H1 (cell line): ENCODE results near the gene CCDC80. TPM values are rescaled to one million over a fixed set of nuclear protein-coding genes. Genes with fewer than 3 reads are reported as not detected.

Experiments used
- CTCF ChIA-PET: fragments of 300-600 bp; sonication (Branson Sonifier 250); formaldehyde crosslinking; loops from one replicate; lab custom pipeline; 2021; ENCODE audit not compliant: partially characterized antibody; lab: Charles Lee
- POLR2A ChIA-PET: fragments of 300-600 bp; sonication (Branson Sonifier 250); formaldehyde crosslinking; loops from one replicate; lab custom pipeline; 2021; ENCODE audit warnings: inconsistent platforms; ENCODE audit not compliant: partially characterized antibody; lab: Charles Lee
- DNase-seq, 2 experiments: peaks; one replicate each; pipeline versions ENCODE4 v3.0.0 to v3.0.0-alpha.2; 2010 to 2022; ENCODE audit warnings: low spot score in 2 of 2, low read depth in 1 of 2, mixed read lengths in 1 of 2
- FAIRE-seq: peaks from 2 replicates; lab custom pipeline; 2011; peaks lifted over from hg19 to GRCh38; lab: Jason Lieb, UNC
- H2AFZ ChIP-seq: 2 replicates; pipeline ENCODE4 v1.8.1; 2012; ENCODE audit warnings: low read length, inconsistent platforms
- H2AK5ac ChIP-seq: 2 replicates; pipeline ENCODE4 v1.6.1; 2013; ENCODE audit warnings: low read depth, low read length
- H2BK120ac ChIP-seq: replicated peaks from 2 replicates; pipeline ENCODE3; 2013; ENCODE audit warnings: low read depth, low read length, inconsistent platforms
- H2BK12ac ChIP-seq: 2 replicates; pipeline ENCODE4 v1.6.1; 2013; ENCODE audit warnings: low read depth, low read length
- H2BK15ac ChIP-seq: 2 replicates; pipeline ENCODE4 v1.6.1; 2013; ENCODE audit warnings: low read length
- H2BK20ac ChIP-seq: 2 replicates; pipeline ENCODE4 v1.6.1; 2013; ENCODE audit warnings: low read length
- H2BK5ac ChIP-seq: 2 replicates; pipeline ENCODE4 v1.6.1; 2013; ENCODE audit warnings: low read depth, low read length
- H3K14ac ChIP-seq: 2 replicates; pipeline ENCODE4 v1.6.1; 2013; ENCODE audit warnings: inconsistent platforms; ENCODE audit not compliant: insufficient read length
- H3K18ac ChIP-seq: 2 replicates; pipeline ENCODE4 v1.6.1; 2013; ENCODE audit warnings: low read length; ENCODE audit errors: extremely low read depth
- H3K23ac ChIP-seq: 2 replicates; pipeline ENCODE4 v1.6.1; 2013; ENCODE audit warnings: inconsistent platforms; ENCODE audit not compliant: insufficient read length
- H3K23me2 ChIP-seq: 2 replicates; pipeline ENCODE4 v1.6.1; 2013; ENCODE audit warnings: low read depth, low read length
- H3K27ac ChIP-seq: 2 replicates; pipeline ENCODE4 v1.6.1; 2011; ENCODE audit warnings: low read depth, low read length, inconsistent platforms
- H3K27me3 ChIP-seq, 4 experiments: replicated peaks in 1 of 4; 1 replicate in 1 of 4; 2 replicates in 3 of 4; pipeline versions ENCODE4 v1.6.1 to v1.8.1; 2011 to 2013; ENCODE audit warnings: low read length in 3 of 4, mild to moderate bottlenecking in 3 of 4, inconsistent platforms in 2 of 4, mixed read lengths in 2 of 4, moderate library complexity in 1 of 4; ENCODE audit not compliant: control insufficient read depth in 3 of 4, insufficient read depth in 3 of 4; ENCODE audit errors: extremely low read depth in 1 of 4
- H3K36me3 ChIP-seq, 4 experiments: 2 replicates each; pipeline versions ENCODE4 v1.6.1 to v1.8.1; 2011 to 2013; ENCODE audit warnings: mild to moderate bottlenecking in 4 of 4, low read length in 3 of 4, moderate library complexity in 2 of 4, control low read depth in 1 of 4, inconsistent platforms in 1 of 4; ENCODE audit not compliant: insufficient read depth in 4 of 4, control insufficient read depth in 2 of 4
- H3K4ac ChIP-seq: replicated peaks from 2 replicates; pipeline ENCODE3; 2013; ENCODE audit warnings: low read length, low read depth, mixed read lengths, inconsistent platforms; ENCODE audit not compliant: insufficient read length
- H3K4me1 ChIP-seq, 4 experiments: replicated peaks in 1 of 4; 1 replicate in 1 of 4; 2 replicates in 3 of 4; pipeline versions ENCODE4 v1.6.1 to v1.8.1; 2011 to 2013; ENCODE audit warnings: low read length in 3 of 4, inconsistent platforms in 2 of 4, mixed read lengths in 1 of 4; ENCODE audit not compliant: insufficient read depth in 4 of 4, control insufficient read depth in 3 of 4
- H3K4me2 ChIP-seq, 2 experiments: 2 replicates each; pipeline versions ENCODE4 v1.6.1 to v1.8.1; 2011 to 2013; ENCODE audit warnings: low read depth in 2 of 2, low read length in 2 of 2, control low read depth in 1 of 2, inconsistent platforms in 1 of 2, mild to moderate bottlenecking in 1 of 2; ENCODE audit not compliant: insufficient read depth in 1 of 2
- H3K4me3 ChIP-seq, 4 experiments: fragments of 200-600, 300-600 bp in 1 of 4; sonication (generic), shearing (Covaris generic), sonication (Bioruptor Twin) in 1 of 4; 2 replicates each; pipeline versions ENCODE4 v1.5.1 to v1.8.1; 2011 to 2016; ENCODE audit warnings: low read length in 4 of 4, low read depth in 3 of 4, control low read depth in 2 of 4, inconsistent platforms in 2 of 4, mild to moderate bottlenecking in 2 of 4, mixed read lengths in 1 of 4, moderate library complexity in 1 of 4; ENCODE audit not compliant: insufficient read depth in 2 of 4; ENCODE audit errors: extremely low read depth in 1 of 4
- H3K56ac ChIP-seq: replicated peaks from 2 replicates; pipeline ENCODE3; 2013; ENCODE audit warnings: low read depth, mild to moderate bottlenecking, mixed read lengths, low read length, inconsistent platforms; ENCODE audit not compliant: insufficient read length
- H3K79me1 ChIP-seq: 2 replicates; pipeline ENCODE4 v1.6.1; 2013; ENCODE audit warnings: low read depth, low read length, control low read depth
- H3K79me2 ChIP-seq, 2 experiments: 2 replicates each; pipeline versions ENCODE4 v1.6.1 to v1.8.1; 2012 to 2013; ENCODE audit warnings: low read length in 2 of 2, mild to moderate bottlenecking in 2 of 2, inconsistent platforms in 1 of 2; ENCODE audit not compliant: insufficient read depth in 2 of 2, control insufficient read depth in 1 of 2
- H3K9ac ChIP-seq, 4 experiments: replicated peaks in 1 of 4; 1 replicate in 1 of 4; 2 replicates in 3 of 4; pipeline versions ENCODE4 v1.6.1 to v1.8.1; 2011 to 2013; ENCODE audit warnings: low read depth in 3 of 4, low read length in 3 of 4, control low read depth in 2 of 4, mild to moderate bottlenecking in 2 of 4, moderate library complexity in 2 of 4, inconsistent platforms in 1 of 4; ENCODE audit errors: extremely low read depth in 1 of 4
- H3K9me3 ChIP-seq, 2 experiments: 2 replicates each; pipeline versions ENCODE4 v1.6.1 to v1.8.1; 2012 to 2013; ENCODE audit warnings: mild to moderate bottlenecking in 2 of 2, moderate library complexity in 2 of 2, control low read depth in 1 of 2, inconsistent platforms in 1 of 2, low read depth in 1 of 2, low read length in 1 of 2, mixed read lengths in 1 of 2; ENCODE audit not compliant: insufficient read depth in 2 of 2
- H4K20me1 ChIP-seq, 2 experiments: replicated peaks in 1 of 2; 2 replicates each; pipeline versions ENCODE3 to v1.8.1; 2011 to 2013; ENCODE audit warnings: inconsistent platforms in 2 of 2, low read length in 2 of 2, mild to moderate bottlenecking in 1 of 2; ENCODE audit not compliant: insufficient read depth in 2 of 2, control insufficient read depth in 1 of 2
- H4K5ac ChIP-seq: 2 replicates; pipeline ENCODE4 v1.6.1; 2013; ENCODE audit warnings: low read length, low read depth, mixed read lengths, inconsistent platforms; ENCODE audit not compliant: insufficient read length
- H4K8ac ChIP-seq: 2 replicates; pipeline ENCODE4 v1.8.0; 2013; ENCODE audit warnings: mild to moderate bottlenecking, moderate library complexity, low read length, inconsistent platforms; ENCODE audit not compliant: insufficient read depth; ENCODE audit errors: extremely low read depth
- H4K91ac ChIP-seq: replicated peaks from 2 replicates; pipeline ENCODE3; 2013; ENCODE audit warnings: low read length, mixed read lengths, inconsistent platforms; ENCODE audit not compliant: insufficient read length
- BCL11A ChIP-seq, 2 experiments: IDR thresholded peaks; one replicate each; pipeline ENCODE4 v1.6.1; 2011; ENCODE audit warnings: low read depth in 2 of 2, low read length in 2 of 2, mild to moderate bottlenecking in 2 of 2
- JUN ChIP-seq: IDR thresholded peaks from 2 replicates; pipeline ENCODE4 v1.6.1; 2011; ENCODE audit warnings: low read depth, mild to moderate bottlenecking, improper control_type of control experiment, low read length
- KDM1A ChIP-seq: fragments of 200-600, 300-600 bp; sonication (generic); IDR thresholded peaks from 2 replicates; pipeline ENCODE4 v1.7.1; 2016; ENCODE audit warnings: mild to moderate bottlenecking, low read length, borderline replicate concordance
- KDM5A ChIP-seq: fragments of 200-600 bp; IDR thresholded peaks from 2 replicates; pipeline ENCODE4 v1.7.1; 2012; ENCODE audit warnings: mild to moderate bottlenecking, low read length, inconsistent platforms, mixed read lengths
- NANOG ChIP-seq: IDR thresholded peaks from 2 replicates; pipeline ENCODE4 v1.6.1; 2011; ENCODE audit warnings: low read length, low read depth, mild to moderate bottlenecking, inconsistent platforms; ENCODE audit not compliant: insufficient read depth, poor library complexity, severe bottlenecking
- POLR2AphosphoS5 ChIP-seq: IDR thresholded peaks from 2 replicates; pipeline ENCODE4 v1.6.1; 2011; ENCODE audit warnings: low read depth, low read length
- RAD21 ChIP-seq, 2 experiments: IDR thresholded peaks in 1 of 2; conservative IDR thresholded peaks in 1 of 2; 2 replicates each; pipeline ENCODE4 v1.6.1; 2011; ENCODE audit warnings: low read depth in 2 of 2, low read length in 2 of 2, improper control_type of control experiment in 1 of 2, inconsistent platforms in 1 of 2, mild to moderate bottlenecking in 1 of 2, moderate library complexity in 1 of 2
- TAF1 ChIP-seq: IDR thresholded peaks from 2 replicates; pipeline ENCODE4 v1.6.1; 2011; ENCODE audit warnings: mild to moderate bottlenecking, low read depth, low read length
- WGBS, 2 experiments: shearing (Covaris generic) in 1 of 2; methylation state at CpG; one replicate each; pipeline versions ENCODE4 v1.1.6 to v1.1.7; 2013 to 2015; ENCODE audit warnings: low lambda C conversion rate in 2 of 2, mixed read lengths in 2 of 2, inconsistent platforms in 1 of 2, low coverage in 1 of 2, missing lambda C conversion rate in 1 of 2; ENCODE audit not compliant: insufficient replicate concordance in 2 of 2, insufficient coverage in 1 of 2, insufficient read length in 1 of 2; ENCODE audit errors: extremely low coverage in 1 of 2, missing lambda C conversion rate in 1 of 2; 5-methylcytosine and 5-hydroxymethylcytosine counted together
- polyA plus RNA-seq, 7 experiments: library from polyadenylated mRNA; depleted of rRNA in 3 of 7; stranded (reverse) in 5 of 7; unstranded in 2 of 7; fragments of >200 nt in 5 of 7; fragments of 200-250 nt in 2 of 7; gene quantifications; 1 replicate in 5 of 7; 2 replicates in 1 of 7; 4 replicates in 1 of 7; pipeline versions ENCODE4 v1.2.1 to v1.2.3, GENCODE V29; 2011 to 2013; ENCODE audit warnings: missing spikeins in 2 of 7, mixed read lengths in 2 of 7
- total RNA-seq: library from RNA; stranded (reverse); fragmentation: NEBNext Ultra II Directional; extraction: Animal tissue kit (Norgen Biotek cat#: 25700); gene quantifications from 2 replicates; pipeline ENCODE4 v1.2.1, GENCODE V29; 2021

CCDC80 gene
- total and polyA plus RNA-seq, 2 of the 8 experiments (the other 6 are each of a cell fraction or from before 2014, with no cell fraction given), result 1.1 to 12.9 TPM

DNA sequence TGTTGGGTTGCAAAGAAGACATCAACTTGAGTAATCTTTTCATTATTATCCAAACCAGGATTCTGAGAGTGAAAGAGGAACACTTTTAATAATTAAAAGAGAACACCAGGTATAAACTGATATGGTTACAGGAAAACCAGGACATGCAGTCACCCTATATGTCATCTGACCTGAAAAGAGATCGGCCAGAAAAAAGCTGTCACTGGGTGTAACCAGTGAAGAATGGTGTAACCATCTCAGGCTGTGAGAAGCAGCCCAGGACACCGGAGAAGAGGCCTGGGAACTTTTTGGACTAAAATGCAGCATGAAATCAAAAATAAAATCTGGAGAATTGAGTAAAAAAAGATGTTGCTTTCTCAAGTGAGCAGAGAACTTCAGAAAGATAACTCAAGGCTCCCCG lies 10.1 kb upstream of the CCDC80 start:
- Histone ChIP-seq H3K23ac (no peak overlapping the region), H2AK5ac (no peak overlapping the region), H3K27me3 (no peaks in the 10 kb centered on the region), H4K8ac (no peak overlapping the region), H2BK120ac (no peak overlapping the region), H3K14ac (no peak overlapping the region), H3K18ac (no peak overlapping the region), H3K56ac (no peak overlapping the region), H4K5ac (no peak overlapping the region), H2BK15ac (no peak overlapping the region), H4K20me1 (no peaks in the 10 kb centered on the region), H3K9me3 (no peaks in the 10 kb centered on the region), H2BK20ac (no peak overlapping the region), H2BK12ac (no peak overlapping the region), H3K4me3 (no peak overlapping the region), H3K4me2 (no peak overlapping the region), H3K27ac (no peak overlapping the region), H3K9ac (no peak overlapping the region), H3K4me1 (peaks cover 2 to 12% (median 5%) of the 10 kb centered on the region in 4 experiments; a peak in 5 of 7 replicates), H3K79me1 (no peaks in the 10 kb centered on the region), H3K79me2 (no peaks in the 10 kb centered on the region), H3K4ac (no peak overlapping the region), H3K36me3 (no peaks in the 10 kb centered on the region), H4K91ac (no peak overlapping the region), H2AFZ (no peak overlapping the region), H3K23me2 (no peaks in the 10 kb centered on the region), H2BK5ac (no peak overlapping the region)
- WGBS, 2 experiments, result 94% methylated on average over 3 of the region's 3 CpGs; no CpG with 5 or more reads in 1 of the 2 experiments
- DNase-seq, result no peak
- CTCF ChIA-PET, result interaction anchor here (0.6 to 4.8 kb wide), 4 partner anchors 8 to 165 kb away, joined by 3 to 47 read pairs (median 6); no protein-coding TSS in a partner anchor
- FAIRE-seq, result no peak
- POLR2A ChIA-PET, result interaction anchor here (1.5 kb wide), 1 partner anchor 10 kb away, joined by 4 read pairs; the partner anchor contains the start of gene CCDC80
- TF ChIP-seq BCL11A (IDR thresholded peaks at IDR 0.05; ENCODE audit: low read depth in 2 of 2, low read length in 2 of 2) (no peak), RAD21 (IDR thresholded peaks at IDR 0.05 in 1 of 2, conservative IDR thresholded peaks at IDR 0.05 in 1 of 2; ENCODE audit: low read depth in 2 of 2, low read length in 2 of 2) (no peak), KDM5A (no peak), TAF1 (no peak), POLR2AphosphoS5 (no peak), KDM1A (no peak), JUN (no peak), NANOG (no peak)
